ENCODE results near the gene RND3.

RND3 gene

GRCh38 chr2:150495993-150496627 is 8.6 kb upstream of the RND3 start:
- no peak overlapping the region for H3K27ac ChIP-seq (replicated peaks)

GRCh38 chr2:150495001-150495400 is 7.5 kb upstream of the RND3 start:
- no peak overlapping the region for H3K27ac ChIP-seq (replicated peaks)
- H3K4me3 ChIP-seq (replicated peaks; ENCODE audit: insufficient read depth, low read length): no peak overlapping the region
- no peak for DNase-seq (ENCODE audit: low read depth in 1 of 2, low spot score in 1 of 2)
- H3K27me3 ChIP-seq (ENCODE audit: insufficient read depth, poor library complexity, severe bottlenecking): no peaks in the 10 kb centered on the region
- TF ChIP-seq, protein P1, sequence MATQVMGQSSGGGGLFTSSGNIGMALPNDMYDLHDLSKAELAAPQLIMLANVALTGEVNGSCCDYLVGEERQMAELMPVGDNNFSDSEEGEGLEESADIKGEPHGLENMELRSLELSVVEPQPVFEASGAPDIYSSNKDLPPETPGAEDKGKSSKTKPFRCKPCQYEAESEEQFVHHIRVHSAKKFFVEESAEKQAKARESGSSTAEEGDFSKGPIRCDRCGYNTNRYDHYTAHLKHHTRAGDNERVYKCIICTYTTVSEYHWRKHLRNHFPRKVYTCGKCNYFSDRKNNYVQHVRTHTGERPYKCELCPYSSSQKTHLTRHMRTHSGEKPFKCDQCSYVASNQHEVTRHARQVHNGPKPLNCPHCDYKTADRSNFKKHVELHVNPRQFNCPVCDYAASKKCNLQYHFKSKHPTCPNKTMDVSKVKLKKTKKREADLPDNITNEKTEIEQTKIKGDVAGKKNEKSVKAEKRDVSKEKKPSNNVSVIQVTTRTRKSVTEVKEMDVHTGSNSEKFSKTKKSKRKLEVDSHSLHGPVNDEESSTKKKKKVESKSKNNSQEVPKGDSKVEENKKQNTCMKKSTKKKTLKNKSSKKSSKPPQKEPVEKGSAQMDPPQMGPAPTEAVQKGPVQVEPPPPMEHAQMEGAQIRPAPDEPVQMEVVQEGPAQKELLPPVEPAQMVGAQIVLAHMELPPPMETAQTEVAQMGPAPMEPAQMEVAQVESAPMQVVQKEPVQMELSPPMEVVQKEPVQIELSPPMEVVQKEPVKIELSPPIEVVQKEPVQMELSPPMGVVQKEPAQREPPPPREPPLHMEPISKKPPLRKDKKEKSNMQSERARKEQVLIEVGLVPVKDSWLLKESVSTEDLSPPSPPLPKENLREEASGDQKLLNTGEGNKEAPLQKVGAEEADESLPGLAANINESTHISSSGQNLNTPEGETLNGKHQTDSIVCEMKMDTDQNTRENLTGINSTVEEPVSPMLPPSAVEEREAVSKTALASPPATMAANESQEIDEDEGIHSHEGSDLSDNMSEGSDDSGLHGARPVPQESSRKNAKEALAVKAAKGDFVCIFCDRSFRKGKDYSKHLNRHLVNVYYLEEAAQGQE (IDR thresholded peaks at IDR 0.05; ENCODE audit: insufficient replicate concordance, low read depth): no peak
- TF ChIP-seq POLR2AphosphoS5 (IDR thresholded peaks at IDR 0.05; ENCODE audit: low read depth) (no peak), SPI1 (IDR thresholded peaks at IDR 0.05; ENCODE audit: borderline replicate concordance, low read depth) (no peak), GABPA (IDR thresholded peaks at IDR 0.05; ENCODE audit: low read depth) (no peak)
- TF ChIP-seq, protein P2, sequence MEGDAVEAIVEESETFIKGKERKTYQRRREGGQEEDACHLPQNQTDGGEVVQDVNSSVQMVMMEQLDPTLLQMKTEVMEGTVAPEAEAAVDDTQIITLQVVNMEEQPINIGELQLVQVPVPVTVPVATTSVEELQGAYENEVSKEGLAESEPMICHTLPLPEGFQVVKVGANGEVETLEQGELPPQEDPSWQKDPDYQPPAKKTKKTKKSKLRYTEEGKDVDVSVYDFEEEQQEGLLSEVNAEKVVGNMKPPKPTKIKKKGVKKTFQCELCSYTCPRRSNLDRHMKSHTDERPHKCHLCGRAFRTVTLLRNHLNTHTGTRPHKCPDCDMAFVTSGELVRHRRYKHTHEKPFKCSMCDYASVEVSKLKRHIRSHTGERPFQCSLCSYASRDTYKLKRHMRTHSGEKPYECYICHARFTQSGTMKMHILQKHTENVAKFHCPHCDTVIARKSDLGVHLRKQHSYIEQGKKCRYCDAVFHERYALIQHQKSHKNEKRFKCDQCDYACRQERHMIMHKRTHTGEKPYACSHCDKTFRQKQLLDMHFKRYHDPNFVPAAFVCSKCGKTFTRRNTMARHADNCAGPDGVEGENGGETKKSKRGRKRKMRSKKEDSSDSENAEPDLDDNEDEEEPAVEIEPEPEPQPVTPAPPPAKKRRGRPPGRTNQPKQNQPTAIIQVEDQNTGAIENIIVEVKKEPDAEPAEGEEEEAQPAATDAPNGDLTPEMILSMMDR (IDR thresholded peaks at IDR 0.05; ENCODE audit: insufficient read depth, low read length): no peak

More at GRCh38 chr2:150495993-150496627, 8.6 kb upstream of the RND3 start:
- no peak overlapping the region for H3K4me3 ChIP-seq (replicated peaks; ENCODE audit: insufficient read depth, low read length)
- H3K27me3 ChIP-seq (ENCODE audit: insufficient read depth, poor library complexity, severe bottlenecking): no peaks in the 10 kb centered on the region
- DNase-seq (ENCODE audit: low read depth in 1 of 2, low spot score in 1 of 2): no peak
- TF ChIP-seq, protein P2 (IDR thresholded peaks at IDR 0.05; ENCODE audit: insufficient read depth, low read length): no peak
- TF ChIP-seq, protein P1 (IDR thresholded peaks at IDR 0.05; ENCODE audit: insufficient replicate concordance, low read depth): no peak
- no peak for TF ChIP-seq POLR2AphosphoS5 (IDR thresholded peaks at IDR 0.05; ENCODE audit: low read depth)
- no peak for TF ChIP-seq GABPA (IDR thresholded peaks at IDR 0.05; ENCODE audit: low read depth)
- no peak for TF ChIP-seq SPI1 (IDR thresholded peaks at IDR 0.05; ENCODE audit: borderline replicate concordance, low read depth)

- H3K4me3 ChIP-seq (replicated peaks; ENCODE audit: insufficient read depth, low read length): no peak overlapping the region
- TF ChIP-seq POLR2AphosphoS5 (IDR thresholded peaks at IDR 0.05; ENCODE audit: low read depth) (no peak), SPI1 (IDR thresholded peaks at IDR 0.05; ENCODE audit: borderline replicate concordance, low read depth) (no peak), GABPA (IDR thresholded peaks at IDR 0.05; ENCODE audit: low read depth) (no peak)
- TF ChIP-seq, protein P2 (IDR thresholded peaks at IDR 0.05; ENCODE audit: insufficient read depth, low read length): no peak
- TF ChIP-seq, protein P1 (IDR thresholded peaks at IDR 0.05; ENCODE audit: insufficient replicate concordance, low read depth): no peak
- H3K27ac ChIP-seq (replicated peaks): no peak overlapping the region
- H3K27me3 ChIP-seq (ENCODE audit: insufficient read depth, poor library complexity, severe bottlenecking): no peaks in the 10 kb centered on the region
- no peak for DNase-seq (ENCODE audit: low read depth in 1 of 2, low spot score in 1 of 2)
Observed at GRCh38 chr2:150494234-150494945, 6.9 kb upstream of the RND3 start.
